ENCODE data around the gene DERA. TPM values are rescaled to one million over a fixed set of nuclear protein-coding genes. Genes with fewer than 3 reads are reported as not detected.

Gene DERA
- polyA plus RNA-seq (2012; ENCODE audit: insufficient read depth, insufficient read length, low read depth), result 8.5 TPM

DNA sequence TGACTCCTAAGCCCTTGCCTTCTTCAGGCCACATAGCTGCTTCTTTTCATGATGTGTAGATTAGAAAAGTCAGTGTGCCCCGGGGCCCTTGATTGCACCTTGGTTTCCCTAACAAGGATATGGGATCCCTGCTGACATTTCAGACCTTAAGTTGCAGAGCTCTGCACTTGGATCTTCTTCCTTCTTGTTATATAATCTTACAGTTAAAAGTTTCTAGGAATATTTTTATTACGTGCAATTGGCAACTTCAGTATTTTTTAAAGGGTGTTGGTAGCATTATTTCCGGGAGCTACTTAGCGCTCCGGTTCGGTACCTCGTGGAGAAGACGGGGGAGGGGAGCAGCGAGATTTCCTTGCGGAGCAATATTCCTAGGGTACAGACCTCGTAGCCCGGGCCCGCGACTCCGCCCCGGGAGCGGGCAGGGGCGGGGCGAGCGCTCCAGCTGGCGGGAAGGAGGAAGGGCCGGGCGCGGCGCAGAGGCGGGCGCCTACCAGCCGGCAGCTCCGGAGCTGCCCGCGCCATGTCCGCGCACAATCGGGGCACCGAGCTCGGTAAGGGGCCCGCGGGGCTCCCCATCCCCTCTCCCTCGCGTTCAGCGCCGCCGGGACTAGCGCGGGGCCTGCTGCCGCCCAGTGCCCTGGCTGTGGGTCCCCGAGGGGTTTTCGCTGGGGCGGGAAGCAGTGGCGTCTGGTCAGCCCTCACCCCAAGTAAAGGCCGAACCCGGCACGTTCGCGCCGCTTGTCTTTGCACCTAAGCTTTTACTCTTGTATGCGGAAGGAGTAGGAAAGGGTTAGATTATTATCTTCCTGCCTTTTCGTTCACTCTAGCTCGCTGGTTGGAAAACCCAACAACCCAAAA lies at the start of gene DERA:
TSS of gene DERA (plus strand) at position 469 of the 858 bp plus-strand sequence. CDS start at position 521, 52 bp downstream.
- peak; percentile 89 for DNase-seq
- peaks cover 10% of the 10 kb centered on the region for H3K36me3 ChIP-seq
- no peaks in the 10 kb centered on the region for H3K27me3 ChIP-seq
- no peaks in the 10 kb centered on the region for H3K9me3 ChIP-seq
- H3K4me1 ChIP-seq, result peaks cover 3% of the 10 kb centered on the region; the same call in 1 of the 2 replicates
- TF ChIP-seq, protein P1, sequence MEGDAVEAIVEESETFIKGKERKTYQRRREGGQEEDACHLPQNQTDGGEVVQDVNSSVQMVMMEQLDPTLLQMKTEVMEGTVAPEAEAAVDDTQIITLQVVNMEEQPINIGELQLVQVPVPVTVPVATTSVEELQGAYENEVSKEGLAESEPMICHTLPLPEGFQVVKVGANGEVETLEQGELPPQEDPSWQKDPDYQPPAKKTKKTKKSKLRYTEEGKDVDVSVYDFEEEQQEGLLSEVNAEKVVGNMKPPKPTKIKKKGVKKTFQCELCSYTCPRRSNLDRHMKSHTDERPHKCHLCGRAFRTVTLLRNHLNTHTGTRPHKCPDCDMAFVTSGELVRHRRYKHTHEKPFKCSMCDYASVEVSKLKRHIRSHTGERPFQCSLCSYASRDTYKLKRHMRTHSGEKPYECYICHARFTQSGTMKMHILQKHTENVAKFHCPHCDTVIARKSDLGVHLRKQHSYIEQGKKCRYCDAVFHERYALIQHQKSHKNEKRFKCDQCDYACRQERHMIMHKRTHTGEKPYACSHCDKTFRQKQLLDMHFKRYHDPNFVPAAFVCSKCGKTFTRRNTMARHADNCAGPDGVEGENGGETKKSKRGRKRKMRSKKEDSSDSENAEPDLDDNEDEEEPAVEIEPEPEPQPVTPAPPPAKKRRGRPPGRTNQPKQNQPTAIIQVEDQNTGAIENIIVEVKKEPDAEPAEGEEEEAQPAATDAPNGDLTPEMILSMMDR (IDR thresholded peaks at IDR 0.05; ENCODE audit: low read depth, low read length), result no peak
- peak within 1 kb of the TSS; percentile 84 for H3K4me3 ChIP-seq (ENCODE audit: low read depth, low read length)

DNA sequence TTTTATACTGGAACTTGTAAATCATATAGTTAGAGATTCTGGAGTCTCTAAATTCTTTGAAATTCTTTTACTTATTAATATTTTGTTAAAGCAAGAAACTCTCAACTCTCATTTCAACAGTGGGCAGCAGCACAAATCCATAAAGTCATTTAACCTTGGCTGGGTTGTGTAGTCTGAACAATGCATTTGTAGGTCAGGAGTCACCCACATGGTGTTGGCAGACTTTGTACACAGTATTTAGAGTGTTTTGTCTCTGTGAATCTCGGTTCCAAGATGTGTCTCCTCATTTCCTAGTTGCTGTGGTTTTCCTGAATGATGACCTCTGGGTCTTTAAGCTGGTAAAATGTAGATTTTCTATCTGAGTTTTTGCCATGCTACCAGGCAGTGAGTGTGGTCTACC lies 49.7 kb upstream of the DERA start:
- no peaks in the 10 kb centered on the region for H3K4me1 ChIP-seq
- TF ChIP-seq, protein P1 (IDR thresholded peaks at IDR 0.05; ENCODE audit: low read depth, low read length), result no peak

GRCh38 chr12:15862840-15863239 lies 48.3 kb upstream of the DERA start:
- H3K4me1 ChIP-seq, result no peaks in the 10 kb centered on the region
- TF ChIP-seq, protein P1 (IDR thresholded peaks at IDR 0.05; ENCODE audit: low read depth, low read length), result no peak
- no peaks in the 10 kb centered on the region for H3K9me3 ChIP-seq
- H3K27me3 ChIP-seq, result 0 out of 2 replicates have a peak, but pooled peaks cover 2% of the 10 kb centered on the region
- H3K4me3 ChIP-seq (ENCODE audit: low read depth, low read length), result no peak overlapping the region
- H3K36me3 ChIP-seq, result no peaks in the 10 kb centered on the region
- DNase-seq, result no peak

More for the DNA sequence above, 49.7 kb upstream of the DERA start:
- 0 out of 2 replicates have a peak, but pooled peaks cover 2% of the 10 kb centered on the region for H3K27me3 ChIP-seq
- H3K4me3 ChIP-seq (ENCODE audit: low read depth, low read length), result no peak overlapping the region
- no peaks in the 10 kb centered on the region for H3K36me3 ChIP-seq
- DNase-seq, result no peak
- H3K9me3 ChIP-seq, result no peaks in the 10 kb centered on the region

DNA sequence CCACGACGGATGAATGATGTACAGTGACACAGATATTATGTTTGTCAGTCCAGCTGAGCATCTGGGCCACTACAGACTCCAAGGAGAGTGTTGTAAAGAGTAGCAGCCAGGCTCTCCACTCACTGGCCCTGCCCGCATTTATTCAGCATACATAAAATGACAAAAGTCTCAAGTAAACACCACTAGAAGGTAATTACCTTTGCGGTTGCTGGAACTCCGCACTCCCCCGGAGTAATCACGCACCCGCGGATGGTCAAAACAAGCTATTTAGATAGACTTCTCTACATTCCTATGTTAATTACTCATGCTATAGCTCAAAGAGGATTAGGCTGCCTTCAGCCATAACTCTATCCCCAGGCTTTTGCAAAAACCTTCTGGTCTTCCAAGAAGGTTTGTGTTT lies 47.8 kb upstream of the DERA start:
- Histone ChIP-seq H3K4me1 (no peaks in the 10 kb centered on the region), H3K9me3 (no peaks in the 10 kb centered on the region), H3K36me3 (no peaks in the 10 kb centered on the region), H3K4me3 (ENCODE audit: low read depth, low read length) (no peak overlapping the region), H3K27me3 (0 out of 2 replicates have a peak, but pooled peaks cover 2% of the 10 kb centered on the region)
- no peak for DNase-seq
- TF ChIP-seq, protein P1 (IDR thresholded peaks at IDR 0.05; ENCODE audit: low read depth, low read length), result no peak

GRCh38 chr12:15863984-15864383 lies 47.1 kb upstream of the DERA start:
- no peak for DNase-seq
- TF ChIP-seq, protein P1 (IDR thresholded peaks at IDR 0.05; ENCODE audit: low read depth, low read length), result no peak

DNA sequence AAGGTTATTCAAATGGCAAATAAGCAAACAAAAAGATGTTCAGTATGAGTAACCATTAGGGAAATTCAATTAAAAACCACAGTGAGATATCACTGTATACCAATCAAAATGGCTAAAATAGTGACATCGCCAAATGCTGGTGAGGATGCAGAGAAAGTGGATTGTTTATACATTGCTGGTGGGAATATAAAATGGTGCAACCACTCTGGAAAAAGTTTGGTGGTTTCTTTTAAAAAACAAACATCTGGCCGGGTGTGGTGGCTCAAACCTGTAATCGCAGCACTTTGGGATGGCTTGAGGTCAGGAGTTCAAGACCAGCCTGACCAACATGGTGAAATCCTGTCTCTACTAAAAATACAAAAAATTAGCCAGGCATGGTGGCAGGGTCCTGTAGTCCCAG lies 42.9 kb upstream of the DERA start:
- TF ChIP-seq, protein P1 (IDR thresholded peaks at IDR 0.05; ENCODE audit: low read depth, low read length), result no peak

More at GRCh38 chr12:15863984-15864383, 47.1 kb upstream of the DERA start:
- no peaks in the 10 kb centered on the region for H3K4me1 ChIP-seq
- H3K4me3 ChIP-seq (ENCODE audit: low read depth, low read length), result no peak overlapping the region
- H3K36me3 ChIP-seq, result no peaks in the 10 kb centered on the region
- no peaks in the 10 kb centered on the region for H3K9me3 ChIP-seq
- 0 out of 2 replicates have a peak, but pooled peaks cover 2% of the 10 kb centered on the region for H3K27me3 ChIP-seq

More for the DNA sequence above, 42.9 kb upstream of the DERA start:
- no peak overlapping the region for H3K4me3 ChIP-seq (ENCODE audit: low read depth, low read length)
- no peak for DNase-seq
- H3K36me3 ChIP-seq, result no peaks in the 10 kb centered on the region
- no peaks in the 10 kb centered on the region for H3K9me3 ChIP-seq
- H3K27me3 ChIP-seq, result 0 out of 2 replicates have a peak, but pooled peaks cover 2% of the 10 kb centered on the region
- no peaks in the 10 kb centered on the region for H3K4me1 ChIP-seq

All from BE2C (cell line).